H9 (cell line): ENCODE results near the gene CALML5. TPM values are rescaled to one million over a fixed set of nuclear protein-coding genes. Genes with fewer than 3 reads are reported as not detected.

Experiments
- DNase-seq: peaks from one replicate; pipeline ENCODE4 v3.0.0-alpha.2; 2017
- H2AFZ ChIP-seq: one replicate; pipeline ENCODE4 v1.6.1; 2013; ENCODE audit warnings: mild to moderate bottlenecking, low read length, control low read depth, moderate library complexity
- H2AK5ac ChIP-seq: 2 replicates; pipeline ENCODE4 v1.6.1; 2013; ENCODE audit warnings: low read length, control low read depth, mixed read lengths; ENCODE audit not compliant: insufficient read length
- H2BK120ac ChIP-seq: one replicate; pipeline ENCODE4 v1.6.1; 2013; ENCODE audit warnings: low read depth, mild to moderate bottlenecking, low read length, control low read depth, inconsistent platforms; ENCODE audit not compliant: poor library complexity, severe bottlenecking
- H2BK12ac ChIP-seq: 2 replicates; pipeline ENCODE4 v1.6.1; 2013; ENCODE audit warnings: low read length, control low read depth, mixed read lengths, low read depth; ENCODE audit not compliant: insufficient read length
- H2BK15ac ChIP-seq: 2 replicates; pipeline ENCODE4 v1.6.1; 2013; ENCODE audit warnings: low read depth, low read length, control low read depth
- H2BK20ac ChIP-seq: one replicate; pipeline ENCODE4 v1.6.1; 2013; ENCODE audit warnings: low read depth, mild to moderate bottlenecking, low read length, control low read depth, inconsistent platforms; ENCODE audit not compliant: poor library complexity, severe bottlenecking
- H2BK5ac ChIP-seq: 2 replicates; pipeline ENCODE4 v1.6.1; 2013; ENCODE audit warnings: low read length, control low read depth, mixed read lengths; ENCODE audit not compliant: insufficient read length
- H3K14ac ChIP-seq: 2 replicates; pipeline ENCODE4 v1.6.1; 2013; ENCODE audit warnings: low read length, control low read depth; ENCODE audit not compliant: insufficient read depth
- H3K18ac ChIP-seq: 2 replicates; pipeline ENCODE4 v1.6.1; 2013; ENCODE audit warnings: low read depth, mild to moderate bottlenecking, mixed read lengths, low read length, control low read depth; ENCODE audit not compliant: insufficient read length
- H3K23ac ChIP-seq: 2 replicates; pipeline ENCODE4 v1.6.1; 2013; ENCODE audit warnings: low read length, control low read depth, mixed read lengths, low read depth; ENCODE audit not compliant: insufficient read length
- H3K23me2 ChIP-seq: 2 replicates; pipeline ENCODE4 v1.6.1; 2013; ENCODE audit warnings: low read depth, mild to moderate bottlenecking, mixed read lengths, low read length, control low read depth; ENCODE audit not compliant: insufficient read length, poor library complexity, severe bottlenecking
- H3K27ac ChIP-seq: 2 replicates; pipeline ENCODE4 v1.5.1; 2013; ENCODE audit warnings: low read length, control low read depth, mixed read lengths, low read depth; ENCODE audit not compliant: insufficient read length
- H3K27me3 ChIP-seq: 2 replicates; pipeline ENCODE4 v1.6.1; 2013; ENCODE audit warnings: low read length, control low read depth, inconsistent platforms; ENCODE audit not compliant: insufficient read depth
- H3K4ac ChIP-seq: 2 replicates; pipeline ENCODE4 v1.6.1; 2013; ENCODE audit warnings: low read depth, mild to moderate bottlenecking, control low read depth, inconsistent platforms, low read length, moderate library complexity
- H3K4me1 ChIP-seq: 2 replicates; pipeline ENCODE4 v1.6.1; 2013; ENCODE audit warnings: low read length, control low read depth, inconsistent platforms; ENCODE audit not compliant: insufficient read depth
- H3K4me2 ChIP-seq: 2 replicates; pipeline ENCODE4 v1.6.1; 2013; ENCODE audit warnings: low read length, control low read depth, mixed read lengths; ENCODE audit not compliant: insufficient read length, insufficient read depth
- H3K56ac ChIP-seq: 2 replicates; pipeline ENCODE4 v1.6.1; 2013; ENCODE audit warnings: low read depth, mild to moderate bottlenecking, mixed read lengths, low read length, control low read depth; ENCODE audit not compliant: insufficient read length
- H3K79me1 ChIP-seq: 2 replicates; pipeline ENCODE4 v1.6.1; 2013; ENCODE audit warnings: low read depth, mild to moderate bottlenecking, moderate library complexity, low read length, control low read depth, inconsistent platforms; ENCODE audit not compliant: insufficient read depth, poor library complexity, severe bottlenecking
- H3K79me2 ChIP-seq: 2 replicates; pipeline ENCODE4 v1.6.1; 2013; ENCODE audit warnings: low read length, control low read depth, inconsistent platforms; ENCODE audit not compliant: insufficient read depth
- H3K9ac ChIP-seq: 2 replicates; pipeline ENCODE4 v1.6.1; 2013; ENCODE audit warnings: low read length, control low read depth, mixed read lengths; ENCODE audit not compliant: insufficient read length; ENCODE audit errors: extremely low read depth
- H3K9me3 ChIP-seq: one replicate; pipeline ENCODE4 v1.6.1; 2013; ENCODE audit warnings: low read depth, low read length, inconsistent platforms; ENCODE audit not compliant: control insufficient read depth
- H3T11ph ChIP-seq: one replicate; pipeline ENCODE4 v1.6.1; 2013; ENCODE audit warnings: mild to moderate bottlenecking, low read length, control low read depth, inconsistent platforms
- H4K20me1 ChIP-seq: one replicate; pipeline ENCODE4 v1.6.1; 2013; ENCODE audit not compliant: control insufficient read depth, insufficient read length, insufficient read depth
- H4K5ac ChIP-seq: 2 replicates; pipeline ENCODE4 v1.6.1; 2013; ENCODE audit warnings: low read depth, mild to moderate bottlenecking, mixed read lengths, low read length, control low read depth; ENCODE audit not compliant: insufficient read length
- H4K8ac ChIP-seq: replicated peaks from 2 replicates; pipeline ENCODE4 v1.6.1; 2013; ENCODE audit warnings: low read length, control low read depth, mixed read lengths, low read depth; ENCODE audit not compliant: insufficient read length
- H4K91ac ChIP-seq: 2 replicates; pipeline ENCODE4 v1.6.1; 2013; ENCODE audit warnings: low read depth, mild to moderate bottlenecking, moderate library complexity, mixed read lengths, low read length, control low read depth; ENCODE audit not compliant: insufficient read length
- H3K27ac Mint-ChIP-seq, 3 experiments: 2 replicates in 2 of 3; 3 replicates in 1 of 3; pipeline ENCODE4 v1.8.0; 2020 to 2021; ENCODE audit warnings: mixed read lengths in 3 of 3, mild to moderate bottlenecking in 1 of 3, moderate library complexity in 1 of 3
- H3K27me3 Mint-ChIP-seq: 2 replicates; pipeline ENCODE4 v1.8.0; 2021; ENCODE audit warnings: low read depth, mild to moderate bottlenecking, moderate library complexity, mixed read lengths
- H3K36me3 Mint-ChIP-seq, 3 experiments: 2 replicates in 2 of 3; 3 replicates in 1 of 3; pipeline ENCODE4 v1.8.0; 2020 to 2021; ENCODE audit warnings: low read depth in 3 of 3, mixed read lengths in 3 of 3; ENCODE audit not compliant: insufficient read depth in 1 of 3
- H3K4me1 Mint-ChIP-seq, 2 experiments: 2 replicates each; pipeline ENCODE4 v1.8.0; 2020; ENCODE audit warnings: mixed read lengths in 2 of 2
- H3K4me3 Mint-ChIP-seq, 2 experiments: 2 replicates in 1 of 2; 3 replicates in 1 of 2; pipeline ENCODE4 v1.8.0; 2020 to 2021; ENCODE audit warnings: mild to moderate bottlenecking in 2 of 2, mixed read lengths in 2 of 2, moderate library complexity in 1 of 2
- H3K9me3 Mint-ChIP-seq, 2 experiments: 2 replicates in 1 of 2; 3 replicates in 1 of 2; pipeline ENCODE4 v1.8.0; 2020; ENCODE audit warnings: mild to moderate bottlenecking in 2 of 2, mixed read lengths in 2 of 2, moderate library complexity in 1 of 2
- WGBS: extraction: QIAGEN DNeasy Blood & Tissue Kit; methylation state at CpG from one replicate; pipeline ENCODE4 v1.1.7; 2013; ENCODE audit warnings: missing lambda C conversion rate, low lambda C conversion rate, mixed read lengths; ENCODE audit not compliant: insufficient read length; ENCODE audit errors: extremely low coverage; 5-methylcytosine and 5-hydroxymethylcytosine counted together
- total RNA-seq: library from RNA; stranded (reverse); gene quantifications from 2 replicates; pipeline ENCODE4 v1.2.1, GENCODE V29; 2021
- TF ChIP-seq, protein P1 (sequence below): fragments of 200-600 bp; sonication (generic); conservative IDR thresholded peaks from 3 replicates; pipeline ENCODE4 v1.8.0; 2021; ENCODE audit warnings: antibody characterized with exemption, mild to moderate bottlenecking

CALML5 gene
- total RNA-seq, 1 experiment from 2014 or later, result not detected

DNA sequence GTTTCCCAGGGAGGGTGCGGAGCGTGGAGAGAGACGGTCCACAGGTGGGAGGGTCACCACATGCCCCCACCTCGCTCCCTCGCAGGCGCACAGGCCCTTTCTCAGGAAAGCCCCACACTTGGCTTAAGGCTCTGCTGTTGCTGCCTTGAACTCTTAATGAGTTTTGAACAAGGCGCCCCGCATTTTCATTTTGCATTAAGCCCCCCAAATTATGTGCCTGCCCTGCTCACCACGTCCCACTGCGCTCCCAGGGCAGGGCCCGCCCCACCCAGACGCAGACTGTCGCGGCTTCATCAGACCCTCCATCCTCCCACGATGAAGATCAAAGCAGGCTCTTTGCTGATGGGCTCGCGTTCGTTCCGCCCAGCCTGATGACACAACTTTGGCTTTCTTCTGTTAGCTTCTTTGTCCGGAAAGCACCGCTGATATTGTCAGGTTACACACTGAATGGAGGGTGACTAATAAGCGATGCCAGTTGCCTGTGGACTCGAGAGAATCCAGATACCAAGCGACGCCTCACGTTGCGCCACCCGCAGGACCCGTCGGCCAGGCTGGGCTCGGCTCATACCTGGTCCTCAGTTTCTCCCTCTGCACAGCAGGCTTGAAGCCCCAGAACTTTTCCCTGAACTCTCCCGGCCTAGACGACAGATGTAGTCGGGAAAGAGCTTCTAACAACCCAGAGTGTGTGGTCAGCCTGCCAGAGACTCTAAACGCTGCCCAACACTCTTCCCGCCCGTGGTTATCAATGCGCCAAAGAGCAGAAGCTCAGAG, 34.9 kb upstream of the CALML5 start:
- Histone ChIP-seq H3K79me1 (no peaks in the 10 kb centered on the region), H3K23ac (no peak overlapping the region), H4K20me1 (no peaks in the 10 kb centered on the region), H3K14ac (no peak overlapping the region), H2BK15ac (no peak overlapping the region), H4K8ac (no peak overlapping the region), H2BK120ac (no peak overlapping the region), H2BK20ac (no peak overlapping the region), H3K18ac (no peak overlapping the region), H4K5ac (no peak overlapping the region), H3K27me3 (no peaks in the 10 kb centered on the region), H3K27ac (no peak overlapping the region), H3K4ac (no peak overlapping the region), H3K79me2 (no peaks in the 10 kb centered on the region), H3K56ac (no peak overlapping the region), H3K9ac (no peak overlapping the region), H3K4me1 (no peaks in the 10 kb centered on the region), H3K9me3 (no peaks in the 10 kb centered on the region), H3T11ph (no peak overlapping the region), H4K91ac (no peak overlapping the region), H3K4me2 (no peak overlapping the region), H2AFZ (no peak overlapping the region), H2BK5ac (no peak overlapping the region), H2BK12ac (no peak overlapping the region), H3K23me2 (no peaks in the 10 kb centered on the region), H2AK5ac (no peak overlapping the region)
- TF ChIP-seq, protein P1, sequence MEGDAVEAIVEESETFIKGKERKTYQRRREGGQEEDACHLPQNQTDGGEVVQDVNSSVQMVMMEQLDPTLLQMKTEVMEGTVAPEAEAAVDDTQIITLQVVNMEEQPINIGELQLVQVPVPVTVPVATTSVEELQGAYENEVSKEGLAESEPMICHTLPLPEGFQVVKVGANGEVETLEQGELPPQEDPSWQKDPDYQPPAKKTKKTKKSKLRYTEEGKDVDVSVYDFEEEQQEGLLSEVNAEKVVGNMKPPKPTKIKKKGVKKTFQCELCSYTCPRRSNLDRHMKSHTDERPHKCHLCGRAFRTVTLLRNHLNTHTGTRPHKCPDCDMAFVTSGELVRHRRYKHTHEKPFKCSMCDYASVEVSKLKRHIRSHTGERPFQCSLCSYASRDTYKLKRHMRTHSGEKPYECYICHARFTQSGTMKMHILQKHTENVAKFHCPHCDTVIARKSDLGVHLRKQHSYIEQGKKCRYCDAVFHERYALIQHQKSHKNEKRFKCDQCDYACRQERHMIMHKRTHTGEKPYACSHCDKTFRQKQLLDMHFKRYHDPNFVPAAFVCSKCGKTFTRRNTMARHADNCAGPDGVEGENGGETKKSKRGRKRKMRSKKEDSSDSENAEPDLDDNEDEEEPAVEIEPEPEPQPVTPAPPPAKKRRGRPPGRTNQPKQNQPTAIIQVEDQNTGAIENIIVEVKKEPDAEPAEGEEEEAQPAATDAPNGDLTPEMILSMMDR, result no peak
- Mint-ChIP-seq H3K27ac (no peak overlapping the region), H3K4me1 (peaks cover 6 to 12% of the 10 kb centered on the region in 2 experiments; a peak in 2 of 4 replicates), H3K36me3 (no peaks in the 10 kb centered on the region; a peak in 1 of 7 replicates), H3K9me3 (0 out of 5 replicates have a peak, but pooled peaks cover 0 to 2% of the 10 kb centered on the region in 2 experiments), H3K27me3 (peaks cover 3% of the 10 kb centered on the region; the same call in 1 of the 2 replicates), H3K4me3 (no peak overlapping the region)
- no peak for DNase-seq
- no CpG with 5 or more reads among the region's 38 CpGs for WGBS
